Inferior parietal cortex (tissue), 1 donor: Measurements from ENCODE around the gene PHF14.
"Not testable (repeated sequence)": the region's sequence is repeated elsewhere in the genome, so short reads cannot be mapped to it uniquely, and the experiment has no call there.

ENCODE experiments used
- DNase-seq: peaks from one replicate; pipeline ENCODE4 v3.0.0-alpha.2; 2016; ENCODE audit errors: extremely low spot score

Gene PHF14

GRCh38 chr7:10973061-10973941 is at the start of gene PHF14:
PHF14 (plus strand) TSS chr7:10973872; CDS start chr7:10974324, 452 bp downstream.
- DNase-seq = peak; percentile 95

GRCh38 chr7:10924370-10924769 is 49.3 kb upstream of the PHF14 start:
- DNase-seq = no peak

- not testable (repeated sequence) for DNase-seq
Observed at GRCh38 chr7:10928203-10928602, 45.5 kb upstream of the PHF14 start.

- DNase-seq = no peak
Observed at GRCh38 chr7:10930551-10930950, 43.1 kb upstream of the PHF14 start.

- DNase-seq = no peak
Observed at GRCh38 chr7:10931161-10931560, 42.5 kb upstream of the PHF14 start.

GRCh38 chr7:10934292-10934691 is 39.4 kb upstream of the PHF14 start:
- DNase-seq = no peak

GRCh38 chr7:10939237-10939910 is 34.3 kb upstream of the PHF14 start:
- peak; percentile 27 for DNase-seq

- peak; percentile 88 for DNase-seq
Observed at GRCh38 chr7:10939911-10940703, 33.6 kb upstream of the PHF14 start.

- DNase-seq = no peak
Observed at GRCh38 chr7:10940704-10941355, 32.8 kb upstream of the PHF14 start.

GRCh38 chr7:10950494-10950893 is 23.2 kb upstream of the PHF14 start:
- DNase-seq = no peak

GRCh38 chr7:10950974-10951578 is 22.6 kb upstream of the PHF14 start:
- DNase-seq = not testable (repeated sequence)

GRCh38 chr7:10952588-10952987 is 21.1 kb upstream of the PHF14 start:
- no peak for DNase-seq

- DNase-seq = not testable (repeated sequence)
Observed at GRCh38 chr7:10953078-10953750, 20.5 kb upstream of the PHF14 start.

GRCh38 chr7:10956528-10956927 is 17.1 kb upstream of the PHF14 start:
- no peak for DNase-seq

GRCh38 chr7:10960242-10960641 is 13.4 kb upstream of the PHF14 start:
- DNase-seq = not testable (repeated sequence)

GRCh38 chr7:10965016-10965415 is 8.7 kb upstream of the PHF14 start:
- DNase-seq = not testable (repeated sequence)

- no peak for DNase-seq
Observed at GRCh38 chr7:10972174-10972573, 1.5 kb upstream of the PHF14 start.

- DNase-seq = peak; percentile 20
Observed at GRCh38 chr7:10973942-10974911, 555 bp downstream of the PHF14 start.

- DNase-seq = no peak
Observed at GRCh38 chr7:10977113-10977512, 3.4 kb downstream of the PHF14 start.
